Ammon's horn (tissue), 1 donor: Measurements from ENCODE around the gene TMEM187.
A peak's percentile ranks its signal among the peaks of the same experiment; 100 is the strongest.

Experiments used
- DNase-seq: peaks from one replicate; pipeline ENCODE4 v3.0.0-alpha.2; 2016; ENCODE audit warnings: low spot score

The TMEM187 gene

DNA sequence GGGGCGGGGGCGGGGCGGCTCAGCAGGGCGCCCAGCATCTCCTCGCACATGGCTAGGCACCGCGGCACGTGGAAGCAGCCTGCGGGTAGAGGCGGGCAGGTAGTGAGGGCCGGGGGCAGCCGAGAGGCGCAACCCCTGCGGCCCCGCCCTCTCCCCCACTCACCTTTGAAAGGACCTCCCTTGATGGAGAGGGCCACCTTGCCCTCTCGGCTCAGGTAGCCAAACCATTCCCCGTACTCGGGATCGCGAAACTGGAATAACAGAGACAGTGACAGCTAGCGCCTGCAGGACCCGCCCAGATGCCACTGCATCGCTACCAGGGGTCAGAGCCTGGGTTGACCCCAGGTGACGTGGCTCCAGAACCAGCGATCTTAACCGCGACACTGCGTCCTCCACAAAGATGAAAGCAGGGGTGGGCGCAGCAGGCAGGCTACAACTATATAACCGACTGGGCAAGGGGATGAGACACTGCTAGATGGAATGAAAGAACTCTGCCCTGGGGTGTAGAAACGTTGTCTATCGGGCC lies 37.2 kb upstream of the TMEM187 start:
- no peak for DNase-seq

DNA sequence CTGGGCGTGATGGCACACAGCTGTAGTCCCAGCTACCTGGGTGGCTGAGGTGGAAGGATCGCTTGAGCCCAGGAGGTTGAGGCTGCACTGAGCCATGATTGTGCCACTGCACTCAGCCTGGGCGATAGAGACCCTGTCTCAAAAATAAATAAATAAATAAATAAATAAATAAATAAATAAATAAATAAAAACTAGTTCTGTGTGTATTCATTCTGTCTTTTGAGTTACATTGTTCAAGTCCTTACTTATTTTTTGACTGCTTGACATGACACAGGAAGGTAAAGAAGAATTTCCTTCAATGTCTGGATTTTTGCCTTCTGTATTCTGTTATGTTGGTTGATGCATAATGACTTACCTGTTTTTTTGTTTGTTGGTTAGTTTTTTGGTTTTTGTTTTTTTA lies 35.5 kb upstream of the TMEM187 start:
- DNase-seq, result no peak

GRCh38 chrX:153938226-153938786 lies 34.2 kb upstream of the TMEM187 start:
- DNase-seq, result no peak

DNA sequence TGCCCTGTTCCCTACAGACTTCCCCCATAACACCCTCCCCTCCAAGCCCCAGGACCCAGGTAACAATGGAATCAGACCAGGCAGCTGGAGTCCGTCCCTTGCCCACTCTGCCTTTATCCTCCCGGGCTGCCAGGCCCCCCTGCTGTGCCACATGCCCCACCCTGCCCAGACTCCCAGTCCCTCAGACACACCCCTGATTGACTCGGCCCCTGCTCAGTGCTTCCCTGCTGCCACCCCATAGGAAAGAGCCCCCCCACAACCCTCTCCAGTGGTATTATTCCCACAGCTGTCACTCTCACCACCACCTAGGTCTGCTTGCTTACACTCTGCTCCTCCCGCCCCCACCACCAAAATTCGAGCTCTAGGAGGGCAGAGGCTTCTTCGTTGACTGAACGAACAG lies 33.0 kb upstream of the TMEM187 start:
- no peak for DNase-seq

- no peak for DNase-seq
Observed at GRCh38 chrX:153941336-153942252, 31.0 kb upstream of the TMEM187 start.

GRCh38 chrX:153944140-153944799 lies 28.3 kb upstream of the TMEM187 start, which contains the start of gene RENBP:
Gene RENBP, minus strand, starts transcription at chrX:153944643. Its CDS starts 33 bp downstream, at chrX:153944610.
- DNase-seq, result peak; percentile 68

DNA sequence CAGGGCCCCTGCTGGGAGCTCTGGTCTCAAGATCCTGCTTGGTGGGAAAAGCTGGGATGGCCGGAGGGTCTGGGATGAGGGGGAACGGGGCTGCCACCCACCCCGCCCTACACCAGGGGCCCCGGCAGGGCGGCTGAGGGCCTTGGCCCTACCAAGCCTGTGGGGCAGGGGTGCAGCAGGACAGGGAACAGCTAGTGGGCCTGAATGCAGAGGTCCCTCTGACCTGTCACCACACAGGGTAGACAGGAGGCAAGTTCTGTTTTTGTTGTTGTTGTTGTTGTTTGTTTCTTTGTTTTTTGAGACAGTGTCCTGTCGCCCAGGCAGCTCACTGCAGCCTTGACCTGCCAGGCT lies 27.8 kb upstream of the TMEM187 start:
- DNase-seq, result no peak

DNA sequence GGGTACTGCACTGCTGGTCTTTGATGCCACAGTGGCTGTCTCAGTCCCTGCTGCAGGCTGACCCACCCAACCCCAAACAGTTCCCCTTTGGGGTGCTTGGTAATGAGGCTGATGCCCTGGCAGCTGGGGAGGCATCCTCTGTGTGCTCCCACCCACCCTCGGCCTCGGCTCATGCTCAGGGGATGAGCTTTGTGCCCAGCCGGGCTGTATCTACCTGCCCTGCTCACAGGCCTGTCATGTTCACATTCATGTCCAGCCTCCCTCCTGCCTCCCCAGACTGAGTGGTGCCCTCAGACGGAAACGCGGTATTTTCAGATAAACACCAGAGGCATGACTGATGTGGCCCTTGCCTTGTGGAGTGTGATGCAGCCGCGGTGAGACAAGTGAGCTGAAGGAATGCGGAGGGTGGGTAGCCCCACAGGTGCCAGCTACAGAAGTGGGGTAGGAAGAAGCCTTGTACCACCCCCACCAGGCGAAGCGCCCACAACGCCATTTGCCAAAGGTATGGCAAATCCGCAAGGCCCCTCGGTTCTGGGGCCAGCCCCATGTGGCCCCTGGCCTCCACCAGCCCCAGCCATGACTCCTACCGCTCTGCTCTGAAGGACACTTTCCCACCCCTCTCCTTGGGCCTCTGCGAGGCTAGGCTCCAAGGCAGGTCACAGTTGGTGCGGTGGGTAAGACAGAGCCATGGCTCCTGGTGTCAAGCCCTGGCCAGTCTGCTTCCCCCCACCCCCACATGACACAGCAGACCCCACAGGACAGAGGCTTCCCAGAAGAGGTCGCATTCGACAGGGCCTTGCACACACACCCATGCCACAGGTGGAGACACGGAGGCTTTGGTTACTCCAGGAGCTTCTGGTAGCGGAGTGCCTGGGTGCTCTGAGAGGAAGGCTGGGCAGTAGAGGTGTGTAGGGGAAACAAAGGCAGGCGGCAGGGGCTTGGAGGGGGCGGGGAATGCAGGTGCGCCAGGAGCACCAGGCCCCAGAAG lies 26.3 kb upstream of the TMEM187 start:
- DNase-seq, result no peak

- DNase-seq, result peak; percentile 61
Observed at GRCh38 chrX:153947009-153947769, 25.4 kb upstream of the TMEM187 start.

GRCh38 chrX:153948002-153948466 lies 24.5 kb upstream of the TMEM187 start:
- DNase-seq, result no peak

- DNase-seq, result no peak
Observed at GRCh38 chrX:153948847-153949805, 23.4 kb upstream of the TMEM187 start.

DNA sequence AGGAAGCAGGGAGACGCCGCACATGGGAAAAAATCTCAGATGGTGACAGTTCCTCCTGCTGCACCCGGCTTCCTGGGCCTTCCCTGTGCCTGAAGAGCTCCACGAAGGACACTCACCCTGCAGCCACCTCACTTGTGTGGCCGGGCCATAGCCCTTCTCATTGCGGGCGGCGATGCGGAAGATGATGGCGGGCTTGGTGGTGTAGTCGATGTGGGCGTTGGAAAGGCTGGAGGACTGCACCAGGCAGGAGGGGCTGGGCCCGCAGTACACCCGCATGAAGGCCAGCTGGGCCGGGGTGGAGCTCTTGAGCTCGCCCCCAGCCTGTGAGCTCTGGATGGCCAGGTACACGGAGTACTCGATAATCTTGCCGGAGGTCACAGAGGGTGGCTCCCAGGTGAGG lies 22.4 kb upstream of the TMEM187 start:
- DNase-seq, result no peak

- no peak for DNase-seq
Observed at GRCh38 chrX:153951683-153952372, 20.7 kb upstream of the TMEM187 start.

DNA sequence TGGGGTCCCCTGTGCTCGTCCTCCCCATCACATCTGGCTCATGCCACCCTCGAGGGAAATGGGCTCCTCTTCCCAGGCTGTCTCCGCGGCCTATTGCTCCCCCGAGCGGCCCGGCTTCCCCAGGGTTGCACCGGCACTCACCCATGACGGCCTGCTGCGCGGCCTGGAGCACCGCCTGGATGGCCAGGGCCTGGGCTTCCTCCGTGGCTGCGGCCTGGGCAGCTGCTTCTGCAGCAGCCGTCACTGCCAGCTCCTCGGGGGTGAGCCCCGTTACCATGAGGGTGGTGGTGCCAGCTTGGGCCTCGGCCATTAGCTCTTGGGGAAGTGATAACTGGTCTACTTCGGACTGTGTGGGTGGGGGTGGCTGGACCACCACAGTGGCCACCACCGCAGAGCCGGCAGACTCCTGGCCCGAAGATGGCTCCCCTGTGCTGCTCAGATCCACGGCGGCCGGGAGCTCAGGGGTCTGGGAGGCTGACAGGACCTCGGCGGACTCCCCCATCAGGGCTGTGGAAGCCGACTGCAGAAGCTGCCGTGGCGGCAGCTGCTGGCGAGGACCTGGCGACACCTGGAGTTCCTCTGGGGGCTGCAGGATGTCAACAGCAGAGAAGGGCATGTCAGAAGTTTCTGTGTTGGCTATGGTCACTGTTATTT lies 20.1 kb upstream of the TMEM187 start:
- DNase-seq, result no peak

GRCh38 chrX:153953342-153953830 lies 19.2 kb upstream of the TMEM187 start:
- peak; percentile 65 for DNase-seq

DNA sequence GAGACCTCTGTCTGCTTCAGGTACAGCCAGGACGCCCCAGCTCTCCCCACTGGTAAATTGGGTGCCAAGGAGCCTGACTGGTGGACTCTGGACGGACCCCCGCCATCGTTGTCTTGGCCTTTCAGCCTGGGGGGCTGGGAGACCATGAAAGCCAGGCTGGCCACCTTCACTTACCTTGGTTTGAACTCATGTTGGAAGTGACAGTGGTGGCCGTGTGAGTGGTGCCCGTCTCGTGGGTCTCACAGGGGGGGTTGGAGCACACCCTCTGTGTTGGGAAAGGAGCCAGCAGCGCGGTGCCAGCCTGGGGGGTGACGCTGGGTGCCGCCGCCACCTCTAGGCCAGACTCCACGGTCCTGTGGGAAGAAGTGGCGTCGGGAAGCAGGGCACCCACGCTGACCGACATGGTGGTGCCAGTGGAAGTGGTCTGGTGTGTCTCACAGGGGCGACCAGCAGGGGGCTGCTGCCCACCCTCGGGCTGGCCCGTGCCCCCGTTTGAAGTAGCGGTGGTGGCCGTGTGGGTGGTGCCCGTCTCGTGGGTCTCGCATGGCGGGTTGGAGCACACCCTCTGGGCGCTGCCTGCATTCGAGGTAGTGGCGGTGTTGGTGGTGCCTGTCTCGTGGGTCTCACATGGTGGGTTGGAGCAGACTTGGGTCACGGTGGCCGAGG lies 18.5 kb upstream of the TMEM187 start:
- no peak for DNase-seq

DNA sequence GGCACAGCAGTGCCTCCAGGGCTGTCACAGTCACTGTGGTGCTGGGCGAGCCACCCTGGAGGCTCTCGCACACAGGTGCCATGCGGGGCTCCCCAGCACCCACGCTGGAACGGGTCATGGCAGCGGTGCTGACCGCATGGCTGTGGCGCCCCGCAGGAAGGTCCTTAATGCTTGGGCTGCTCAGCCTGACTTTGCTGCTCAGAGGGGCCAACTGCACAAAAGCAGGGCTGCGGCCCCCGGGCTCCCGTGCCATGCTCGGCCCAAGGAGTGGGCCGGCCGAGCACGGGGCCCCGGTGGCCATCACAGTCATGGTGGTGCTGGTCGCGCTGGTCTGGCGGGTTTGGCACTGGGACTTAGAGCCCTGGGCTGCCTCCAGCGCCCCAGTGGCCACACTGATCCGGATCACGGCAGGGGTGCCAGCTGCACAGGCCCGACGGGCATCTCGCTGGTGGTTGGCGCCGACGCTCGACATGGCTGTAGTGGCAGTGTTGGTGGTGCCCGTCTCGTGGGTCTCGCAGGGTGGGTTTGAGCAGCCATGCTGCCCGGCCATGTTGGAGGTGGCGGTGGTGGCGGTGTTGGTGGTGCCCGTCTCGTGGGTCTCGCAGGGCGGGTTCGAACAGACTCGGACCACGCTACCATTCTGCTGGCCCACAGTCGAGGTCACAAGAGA lies 17.9 kb upstream of the TMEM187 start:
- DNase-seq, result no peak
